ENCODE results near the gene TBC1D23.

DNA sequence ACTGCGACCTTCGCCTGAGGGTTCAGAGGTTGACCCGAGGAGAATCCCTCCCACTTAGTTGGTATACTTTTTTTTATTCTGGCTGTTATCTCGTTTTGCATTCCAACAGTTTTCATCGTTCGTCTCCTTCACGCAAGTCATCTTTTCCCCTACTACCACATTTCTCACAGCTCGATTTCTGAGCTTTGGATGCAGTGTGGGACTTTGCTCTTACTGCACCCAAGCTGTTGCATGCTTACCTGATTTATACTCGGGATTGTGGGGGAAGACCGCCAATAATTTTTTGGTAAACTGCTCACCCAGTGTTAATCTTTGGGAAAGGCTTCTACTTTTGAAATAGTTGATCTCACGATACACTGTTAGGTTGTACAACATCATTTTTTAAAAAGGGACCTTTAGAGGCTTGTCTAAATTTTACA is 702 bp downstream of the TBC1D23 start:
- TF ChIP-seq, protein P1, sequence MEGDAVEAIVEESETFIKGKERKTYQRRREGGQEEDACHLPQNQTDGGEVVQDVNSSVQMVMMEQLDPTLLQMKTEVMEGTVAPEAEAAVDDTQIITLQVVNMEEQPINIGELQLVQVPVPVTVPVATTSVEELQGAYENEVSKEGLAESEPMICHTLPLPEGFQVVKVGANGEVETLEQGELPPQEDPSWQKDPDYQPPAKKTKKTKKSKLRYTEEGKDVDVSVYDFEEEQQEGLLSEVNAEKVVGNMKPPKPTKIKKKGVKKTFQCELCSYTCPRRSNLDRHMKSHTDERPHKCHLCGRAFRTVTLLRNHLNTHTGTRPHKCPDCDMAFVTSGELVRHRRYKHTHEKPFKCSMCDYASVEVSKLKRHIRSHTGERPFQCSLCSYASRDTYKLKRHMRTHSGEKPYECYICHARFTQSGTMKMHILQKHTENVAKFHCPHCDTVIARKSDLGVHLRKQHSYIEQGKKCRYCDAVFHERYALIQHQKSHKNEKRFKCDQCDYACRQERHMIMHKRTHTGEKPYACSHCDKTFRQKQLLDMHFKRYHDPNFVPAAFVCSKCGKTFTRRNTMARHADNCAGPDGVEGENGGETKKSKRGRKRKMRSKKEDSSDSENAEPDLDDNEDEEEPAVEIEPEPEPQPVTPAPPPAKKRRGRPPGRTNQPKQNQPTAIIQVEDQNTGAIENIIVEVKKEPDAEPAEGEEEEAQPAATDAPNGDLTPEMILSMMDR (IDR thresholded peaks at IDR 0.05): no peak
- TF ChIP-seq POLR2A (IDR thresholded peaks at IDR 0.05): no peak
- no peak for TF ChIP-seq EP300 (IDR thresholded peaks at IDR 0.05)
